MG63 (cell line): Measurements from ENCODE around the gene EPHA6. TPM values are rescaled to one million over a fixed set of nuclear protein-coding genes. Genes with fewer than 3 reads are reported as not detected.

Experiments used
- DNase-seq: peaks from one replicate; pipeline ENCODE4 v3.0.0-alpha.2; 2020
- H3K27me3 ChIP-seq: fragments of 250-450 bp; sonication (Bioruptor Pico); 2 replicates; pipeline ENCODE4 v1.5.1; 2020; ENCODE audit warnings: mild to moderate bottlenecking, moderate library complexity
- H3K36me3 ChIP-seq: fragments of 250-450 bp; sonication (Bioruptor Pico); 2 replicates; pipeline ENCODE4 v1.5.1; 2020; ENCODE audit warnings: mild to moderate bottlenecking, moderate library complexity
- H3K4me3 ChIP-seq: fragments of 250-450 bp; sonication (Bioruptor Pico); 2 replicates; pipeline ENCODE4 v1.5.1; 2020; ENCODE audit warnings: mild to moderate bottlenecking, moderate library complexity
- H3K9me3 ChIP-seq: fragments of 250-450 bp; sonication (Bioruptor Pico); 2 replicates; pipeline ENCODE4 v1.5.1; 2020; ENCODE audit warnings: mild to moderate bottlenecking, moderate library complexity
- total RNA-seq: library from RNA; depleted of rRNA; stranded (reverse); fragments of >200 nt; shearing (Covaris generic); gene quantifications from 2 replicates; pipeline ENCODE4 v1.2.3, GENCODE V29; 2014; ENCODE audit warnings: low replicate concordance

Gene EPHA6
- total RNA-seq, 1 experiment from 2014 or later = 0.30 TPM

- H3K9me3 ChIP-seq = no peaks in the 10 kb centered on the region
- H3K27me3 ChIP-seq = no peaks in the 10 kb centered on the region
- H3K36me3 ChIP-seq = no peaks in the 10 kb centered on the region
- no peak for DNase-seq
- no peak overlapping the region for H3K4me3 ChIP-seq
Observed at GRCh38 chr3:97066531-97066930, 252.1 kb downstream of the EPHA6 start.

GRCh38 chr3:97070302-97070701 is 255.9 kb downstream of the EPHA6 start:
- H3K4me3 ChIP-seq = no peak overlapping the region
- no peaks in the 10 kb centered on the region for H3K27me3 ChIP-seq
- DNase-seq = no peak
- H3K36me3 ChIP-seq = no peaks in the 10 kb centered on the region
- H3K9me3 ChIP-seq = no peaks in the 10 kb centered on the region

- no peak for DNase-seq
- H3K27me3 ChIP-seq = no peaks in the 10 kb centered on the region
- H3K4me3 ChIP-seq = no peak overlapping the region
- no peaks in the 10 kb centered on the region for H3K36me3 ChIP-seq
- no peaks in the 10 kb centered on the region for H3K9me3 ChIP-seq
Observed at GRCh38 chr3:97074546-97074945, 260.2 kb downstream of the EPHA6 start.

GRCh38 chr3:97076673-97077072 is 262.3 kb downstream of the EPHA6 start:
- H3K36me3 ChIP-seq = no peaks in the 10 kb centered on the region
- no peaks in the 10 kb centered on the region for H3K9me3 ChIP-seq
- no peak for DNase-seq
- no peaks in the 10 kb centered on the region for H3K27me3 ChIP-seq
- H3K4me3 ChIP-seq = no peak overlapping the region

GRCh38 chr3:97089621-97090020 is 275.2 kb downstream of the EPHA6 start:
- no peaks in the 10 kb centered on the region for H3K27me3 ChIP-seq
- H3K9me3 ChIP-seq = no peaks in the 10 kb centered on the region
- H3K4me3 ChIP-seq = no peak overlapping the region
- H3K36me3 ChIP-seq = no peaks in the 10 kb centered on the region
- no peak for DNase-seq

GRCh38 chr3:97102641-97103040 is 288.2 kb downstream of the EPHA6 start:
- H3K9me3 ChIP-seq = no peaks in the 10 kb centered on the region
- DNase-seq = no peak
- peaks cover 2% of the 10 kb centered on the region for H3K27me3 ChIP-seq
- H3K36me3 ChIP-seq = no peaks in the 10 kb centered on the region
- no peak overlapping the region for H3K4me3 ChIP-seq

GRCh38 chr3:97105989-97106651 is 291.7 kb downstream of the EPHA6 start:
- Histone ChIP-seq H3K27me3 (peaks cover 2% of the 10 kb centered on the region), H3K36me3 (no peaks in the 10 kb centered on the region), H3K9me3 (no peaks in the 10 kb centered on the region), H3K4me3 (no peak overlapping the region)
- DNase-seq = no peak

GRCh38 chr3:97106652-97106989 is 292.2 kb downstream of the EPHA6 start:
- H3K27me3 ChIP-seq = peaks cover 2% of the 10 kb centered on the region
- no peaks in the 10 kb centered on the region for H3K9me3 ChIP-seq
- H3K36me3 ChIP-seq = no peaks in the 10 kb centered on the region
- no peak for DNase-seq
- no peak overlapping the region for H3K4me3 ChIP-seq

- H3K9me3 ChIP-seq = no peaks in the 10 kb centered on the region
- no peak overlapping the region for H3K4me3 ChIP-seq
- no peaks in the 10 kb centered on the region for H3K36me3 ChIP-seq
- peaks cover 2% of the 10 kb centered on the region; the same call in 1 of the 2 replicates for H3K27me3 ChIP-seq
- no peak for DNase-seq
Observed at GRCh38 chr3:97108136-97108535, 293.7 kb downstream of the EPHA6 start.

GRCh38 chr3:97111244-97111643 is 296.9 kb downstream of the EPHA6 start:
- H3K36me3 ChIP-seq = no peaks in the 10 kb centered on the region
- no peaks in the 10 kb centered on the region for H3K9me3 ChIP-seq
- DNase-seq = no peak
- H3K4me3 ChIP-seq = no peak overlapping the region
- H3K27me3 ChIP-seq = no peaks in the 10 kb centered on the region

GRCh38 chr3:97121386-97121785 is 307.0 kb downstream of the EPHA6 start:
- Histone ChIP-seq H3K27me3 (no peaks in the 10 kb centered on the region), H3K9me3 (no peaks in the 10 kb centered on the region), H3K4me3 (no peak overlapping the region), H3K36me3 (no peaks in the 10 kb centered on the region)
- DNase-seq = no peak

GRCh38 chr3:97125902-97126499 is 311.6 kb downstream of the EPHA6 start:
- no peaks in the 10 kb centered on the region for H3K9me3 ChIP-seq
- H3K27me3 ChIP-seq = no peaks in the 10 kb centered on the region
- H3K36me3 ChIP-seq = no peaks in the 10 kb centered on the region
- DNase-seq = no peak
- no peak overlapping the region for H3K4me3 ChIP-seq

- no peak for DNase-seq
- H3K27me3 ChIP-seq = no peaks in the 10 kb centered on the region
- H3K4me3 ChIP-seq = no peak overlapping the region
- H3K36me3 ChIP-seq = no peaks in the 10 kb centered on the region
- H3K9me3 ChIP-seq = no peaks in the 10 kb centered on the region
Observed at GRCh38 chr3:97131476-97131875, 317.1 kb downstream of the EPHA6 start.

- H3K9me3 ChIP-seq = no peaks in the 10 kb centered on the region
- DNase-seq = no peak
- no peak overlapping the region for H3K4me3 ChIP-seq
- H3K36me3 ChIP-seq = no peaks in the 10 kb centered on the region
- H3K27me3 ChIP-seq = no peaks in the 10 kb centered on the region
Observed at GRCh38 chr3:97138914-97139541, 324.6 kb downstream of the EPHA6 start.

- DNase-seq = no peak
- no peaks in the 10 kb centered on the region for H3K27me3 ChIP-seq
- H3K4me3 ChIP-seq = no peak overlapping the region
Observed at GRCh38 chr3:97148931-97149330, 334.5 kb downstream of the EPHA6 start.

GRCh38 chr3:97161169-97161568 is 346.8 kb downstream of the EPHA6 start:
- Histone ChIP-seq H3K36me3 (no peaks in the 10 kb centered on the region), H3K4me3 (no peak overlapping the region), H3K27me3 (no peaks in the 10 kb centered on the region), H3K9me3 (no peaks in the 10 kb centered on the region)
- no peak for DNase-seq

More at GRCh38 chr3:97148931-97149330, 334.5 kb downstream of the EPHA6 start:
- no peaks in the 10 kb centered on the region for H3K36me3 ChIP-seq
- no peaks in the 10 kb centered on the region for H3K9me3 ChIP-seq

- Histone ChIP-seq H3K36me3 (no peaks in the 10 kb centered on the region), H3K9me3 (no peaks in the 10 kb centered on the region; the same call in none of the 2 replicates)
- no peak for DNase-seq
Observed at GRCh38 chr3:97177242-97177641, 362.8 kb downstream of the EPHA6 start.

GRCh38 chr3:97181704-97182103 is 367.3 kb downstream of the EPHA6 start:
- H3K4me3 ChIP-seq = no peak overlapping the region
- no peaks in the 10 kb centered on the region; the same call in none of the 2 replicates for H3K9me3 ChIP-seq
- DNase-seq = no peak
- no peaks in the 10 kb centered on the region for H3K27me3 ChIP-seq
- no peaks in the 10 kb centered on the region for H3K36me3 ChIP-seq

More at GRCh38 chr3:97177242-97177641, 362.8 kb downstream of the EPHA6 start:
- no peak overlapping the region for H3K4me3 ChIP-seq
- H3K27me3 ChIP-seq = no peaks in the 10 kb centered on the region
